GM13977 (cell line): ENCODE data around the gene CMSS1.

Source experiments
- DNase-seq: peaks from one replicate; pipeline ENCODE4 v3.0.0; 2012; ENCODE audit warnings: low spot score
- CTCF ChIP-seq: IDR thresholded peaks from 2 replicates; pipeline ENCODE4 v1.5.1; 2012; ENCODE audit warnings: mild to moderate bottlenecking, control low read depth; ENCODE audit not compliant: insufficient read depth; ENCODE audit errors: extremely low read depth, missing control alignments
- in situ Hi-C: fragments of 300-500 bp; cut with MboI; formaldehyde crosslinking; loops from one replicate; pipeline ENCODE4 v1.12.0; 2022; ENCODE audit warnings: low sequenced_read_pairs, low pct_unique_long_range_greater_than_20kb, mixed read lengths, inconsistent platforms; ENCODE audit not compliant: unreplicated experiment

The CMSS1 gene

GRCh38 chr3:99909714-99910495 is 92.2 kb downstream of the CMSS1 start:
- no peak for TF ChIP-seq CTCF
- in situ Hi-C loops, result no loop called here
- DNase-seq, result no peak

GRCh38 chr3:99910752-99911290 is 93.2 kb downstream of the CMSS1 start:
- in situ Hi-C loops, result no loop called here
- no peak for TF ChIP-seq CTCF
- DNase-seq, result no peak

GRCh38 chr3:99911433-99911832 is 93.8 kb downstream of the CMSS1 start:
- no peak for TF ChIP-seq CTCF

DNA sequence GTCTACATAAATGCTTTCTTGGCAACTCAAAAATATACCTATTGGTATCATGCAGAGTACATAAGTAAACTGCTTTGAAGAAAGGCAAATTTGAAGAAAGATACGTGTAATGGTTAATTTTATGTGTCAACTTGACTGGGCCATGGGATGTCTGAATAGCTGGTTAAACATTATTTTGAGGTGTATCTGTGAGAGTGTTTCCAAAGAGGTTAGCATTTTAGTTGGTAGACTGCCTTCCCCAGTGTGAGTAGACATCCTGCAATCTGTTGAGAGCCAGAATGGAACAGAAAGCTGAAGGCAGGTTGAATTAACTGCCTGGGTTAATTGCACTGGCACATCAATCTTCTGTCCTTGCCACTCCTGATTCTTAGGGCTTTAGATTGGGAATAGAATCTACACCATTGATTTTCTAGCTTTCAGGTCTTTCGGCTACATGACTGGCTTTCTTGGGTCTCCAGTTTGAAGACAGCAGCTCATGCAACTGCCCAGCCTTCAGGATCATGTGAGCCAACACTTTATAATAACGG is 98.3 kb downstream of the CMSS1 start:
- in situ Hi-C loops, result no loop called here

More at GRCh38 chr3:99911433-99911832, 93.8 kb downstream of the CMSS1 start:
- no peak for DNase-seq
- in situ Hi-C loops, result no loop called here

GRCh38 chr3:99918715-99919114 is 101.1 kb downstream of the CMSS1 start:
- in situ Hi-C loops, result no loop called here
- no peak for DNase-seq
- no peak for TF ChIP-seq CTCF

More for the DNA sequence above, 98.3 kb downstream of the CMSS1 start:
- DNase-seq, result no peak
- no peak for TF ChIP-seq CTCF

DNA sequence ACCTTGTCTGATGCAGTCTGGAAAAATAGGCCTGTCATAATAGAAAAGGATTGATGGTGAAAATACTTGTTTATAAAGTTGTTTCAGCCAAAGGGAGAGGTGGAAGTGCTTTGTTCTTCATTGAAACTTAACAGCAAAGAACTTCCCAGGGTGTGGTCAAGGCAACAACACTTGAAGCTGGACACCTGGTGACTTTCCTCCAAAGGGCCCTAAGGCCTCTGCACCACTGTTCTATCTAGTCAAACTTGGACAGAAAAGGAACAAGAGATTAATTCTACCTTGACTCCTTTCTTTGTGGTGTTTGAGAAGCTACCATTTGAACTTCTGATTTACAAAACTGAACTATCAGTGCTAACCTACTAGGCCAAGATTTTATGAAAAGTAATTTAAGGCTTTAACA is 102.0 kb downstream of the CMSS1 start:
- no peak for TF ChIP-seq CTCF
- no peak for DNase-seq
- in situ Hi-C loops, result no loop called here
